Measurements from ENCODE around the gene SYT9. TPM values are rescaled to one million over a fixed set of nuclear protein-coding genes. Genes with fewer than 3 reads are reported as not detected.

The SYT9 gene
- total and polyA plus RNA-seq, 2 donors (not counting 3 experiments of a cell fraction or from before 2014, with no cell fraction given): 0.23 TPM; not detected in 1

GRCh38 chr11:7270233-7270865, 18.6 kb downstream of the SYT9 start:
- no TSS peak for BruUV-seq (replicated peaks)
- Histone ChIP-seq H4K20me1 (replicated peaks; ENCODE audit: control insufficient read depth, extremely low read depth, insufficient read depth, low read length) (no peaks in the 10 kb centered on the region), H3K79me2 (ENCODE audit: control insufficient read depth, insufficient read depth, low read length) (no peaks in the 10 kb centered on the region), H3K27ac (ENCODE audit: insufficient read depth, low read depth, low read length) (no peak overlapping the region), H3K9ac (replicated peaks; ENCODE audit: extremely low read depth, insufficient read depth, low read length) (no peak overlapping the region), H3K4me2 (ENCODE audit: insufficient read depth, low read length) (no peak overlapping the region), H3K4me1 (ENCODE audit: control insufficient read depth, extremely low read depth, insufficient read depth, low read length) (no peaks in the 10 kb centered on the region), H3K36me3 (ENCODE audit: control insufficient read depth in 2 of 2, extremely low read depth in 1 of 2, insufficient read depth in 2 of 2, low read length in 2 of 2) (no peaks in the 10 kb centered on the region), H3K4me3 (replicated peaks in 1 of 3; ENCODE audit: insufficient read depth in 1 of 3, low read depth in 1 of 3, low read length in 3 of 3) (no peak overlapping the region), H3K9me3 (replicated peaks; ENCODE audit: control insufficient read depth, insufficient read depth, low read length) (no peaks in the 10 kb centered on the region), H2AFZ (ENCODE audit: low read depth, low read length) (no peak overlapping the region), H3K9me1 (replicated peaks; ENCODE audit: control insufficient read depth, extremely low read depth, insufficient read depth, low read length) (no peaks in the 10 kb centered on the region), H3K27me3 (ENCODE audit: control insufficient read depth in 2 of 2, insufficient read depth in 2 of 2, low read length in 2 of 2) (no peaks in the 10 kb centered on the region)
- ChIA-PET CTCF (interaction anchor here (0.6 to 1.6 kb wide), 2 partner anchors 8 to 448 kb away, joined by 3 to 9 read pairs; no protein-coding TSS in a partner anchor), POLR2A (no interaction called here)
- DNase-seq (ENCODE audit: low read depth, low spot score) (no peak), FAIRE-seq (no peak)
- dilution Hi-C loops (cut with MboI; ENCODE audit: extremely low pct_ligation_motif_present, low sequenced_read_pairs) (no loop called here), intact Hi-C loops (cut with micrococcal nuclease) (no loop called here)
- TF ChIP-seq EZH2 (IDR thresholded peaks at IDR 0.05; ENCODE audit: borderline replicate concordance, low read depth, low read length, severe bottlenecking): no peak
- no peak for TF ChIP-seq CTCF (IDR thresholded peaks at IDR 0.05; ENCODE audit: extremely low read depth in 1 of 2, insufficient read depth in 1 of 2, low read depth in 1 of 2, low read length in 2 of 2)
- no peak for TF ChIP-seq JUN (IDR thresholded peaks at IDR 0.05; ENCODE audit: borderline replicate concordance, insufficient read depth, insufficient read length, low read depth)
- TF ChIP-seq POLR2A (IDR thresholded peaks at IDR 0.05; ENCODE audit: low read depth, low read length): no peak
- TF ChIP-seq MYC (IDR thresholded peaks at IDR 0.05; ENCODE audit: low read depth, low read length): no peak
- no peak for TF ChIP-seq GATA2 (IDR thresholded peaks at IDR 0.05; ENCODE audit: insufficient read depth, insufficient read length, low read depth, low read length)
- no peak for TF ChIP-seq POLR2AphosphoS5 (IDR thresholded peaks at IDR 0.05; ENCODE audit: insufficient read depth, low read depth, low read length)
- TF ChIP-seq MAX (IDR thresholded peaks at IDR 0.05; ENCODE audit: insufficient read depth, insufficient read length): no peak
- no peak for TF ChIP-seq FOS (IDR thresholded peaks at IDR 0.05; ENCODE audit: borderline replicate concordance, insufficient read depth, low read length)

Data from endothelial cell of umbilical vein (primary cell).